ENCODE measurements around the gene DALRD3.

Gene DALRD3

DNA sequence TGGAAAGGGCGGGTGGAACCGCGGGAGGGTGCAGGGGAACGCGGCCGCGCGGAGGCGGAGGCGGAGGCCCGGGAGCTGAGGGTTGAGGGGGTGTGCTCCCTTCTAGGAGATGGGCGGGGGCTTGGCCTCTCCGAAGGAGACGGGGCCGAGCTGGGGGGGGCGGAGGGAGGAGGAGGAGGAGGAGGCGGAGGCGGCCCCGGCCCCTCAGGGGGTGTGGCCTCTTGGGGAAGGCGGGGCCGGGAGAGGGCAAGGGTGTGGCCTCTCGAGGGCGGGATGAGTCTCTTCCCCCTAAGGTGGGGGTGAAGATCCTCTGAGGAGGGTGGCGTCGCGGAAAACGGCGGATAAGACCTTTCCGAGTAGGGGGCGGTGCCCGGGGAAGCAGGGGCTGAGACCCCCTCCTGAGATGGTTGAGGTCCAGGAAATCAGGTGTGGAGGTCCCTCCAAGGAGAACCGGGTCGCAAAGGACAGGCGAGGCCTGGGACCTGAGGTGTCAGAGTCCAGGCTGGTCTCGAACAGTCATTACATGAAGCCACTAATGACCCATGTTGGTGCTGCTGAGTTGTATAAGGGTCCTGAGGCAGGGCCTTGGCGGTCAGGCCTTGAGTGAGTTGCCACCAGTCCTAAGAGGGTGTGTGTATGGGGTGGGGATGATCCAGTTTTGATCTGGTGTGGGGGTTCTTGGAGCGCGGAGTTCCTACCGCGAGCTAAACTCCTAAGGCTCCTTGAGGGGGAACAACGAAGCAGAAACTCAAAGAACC, 10.4 kb downstream of the DALRD3 start:
- DNase-seq: peak; percentile 91
- in situ Hi-C loops (cut with MboI; ENCODE audit: low pct_unique_long_range_greater_than_20kb, low sequenced_read_pairs): no loop called here

DNA sequence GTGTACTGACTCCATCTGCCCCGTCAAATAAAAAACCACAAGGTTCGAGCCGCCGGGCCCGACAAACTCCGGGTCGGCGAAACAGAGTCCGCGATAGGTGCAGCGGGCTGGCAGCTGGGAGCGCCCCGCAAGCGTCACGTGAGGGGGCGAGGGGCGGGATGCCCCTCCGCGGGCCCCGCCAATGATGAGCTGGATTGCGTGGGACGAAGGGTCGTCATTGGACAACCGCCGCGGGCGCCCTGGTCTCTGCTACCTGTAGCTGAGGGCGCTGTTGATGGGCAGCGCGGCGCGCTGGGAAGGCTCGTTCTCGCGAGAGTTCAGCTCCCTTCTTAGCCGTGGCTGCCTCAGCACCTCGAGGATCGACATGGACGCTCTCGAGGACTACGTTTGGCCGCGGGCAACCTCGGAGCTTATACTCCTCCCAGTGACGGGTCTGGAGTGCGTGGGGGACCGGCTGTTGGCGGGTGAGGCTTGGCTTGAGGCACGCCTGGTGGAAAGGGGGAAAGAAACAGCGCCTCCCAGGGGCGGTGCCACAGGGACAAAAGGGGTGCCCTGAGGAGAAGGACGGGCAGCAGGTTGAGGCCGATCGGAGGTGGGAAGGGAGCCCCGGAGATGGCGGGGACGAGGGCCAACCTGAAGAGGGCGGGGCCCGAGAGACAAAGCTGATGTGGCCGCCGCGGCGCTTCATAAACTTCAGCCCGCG, 11.2 kb downstream of the DALRD3 start, which contains the start of gene WDR6:
Gene WDR6 (plus strand): TSS at position 324 of the 703 bp plus-strand sequence. CDS start 41 bp downstream, at position 365.
- DNase-seq: peak; percentile 97
- in situ Hi-C loops (cut with MboI; ENCODE audit: low pct_unique_long_range_greater_than_20kb, low sequenced_read_pairs): no loop called here

DNA sequence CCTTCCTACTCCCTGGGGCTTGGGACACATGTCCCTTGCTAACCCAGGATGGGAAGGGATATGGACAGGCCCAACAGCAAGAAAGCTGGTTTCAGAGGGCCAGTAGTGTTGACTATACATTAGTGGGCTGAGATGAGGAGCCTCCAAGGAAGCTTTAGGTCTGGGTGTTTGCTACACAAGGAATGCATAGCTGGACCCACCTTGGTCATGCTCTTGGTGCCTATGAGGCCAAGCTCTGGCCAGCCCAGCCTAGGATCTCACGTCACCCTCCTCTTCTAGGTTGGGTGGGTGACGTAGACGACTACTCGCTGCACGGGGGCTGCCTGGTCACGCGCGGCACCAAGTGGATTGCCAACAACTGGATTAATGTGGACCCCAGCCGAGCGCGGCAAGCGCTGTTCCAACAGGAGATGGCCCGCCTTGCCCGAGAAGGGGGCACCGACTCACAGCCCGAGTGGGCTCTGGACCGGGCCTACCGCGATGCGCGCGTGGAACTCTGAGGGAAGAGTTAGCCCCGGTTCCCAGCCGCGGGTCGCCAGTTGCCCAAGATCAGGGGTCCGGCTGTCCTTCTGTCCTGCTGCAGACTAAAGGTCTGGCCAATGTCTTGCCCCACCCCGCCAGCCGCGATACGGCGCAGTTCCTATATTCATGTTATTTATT, 11.8 kb downstream of the DALRD3 start:
- DNase-seq: peak; percentile 14
- in situ Hi-C loops (cut with MboI; ENCODE audit: low pct_unique_long_range_greater_than_20kb, low sequenced_read_pairs): no loop called here

DNA sequence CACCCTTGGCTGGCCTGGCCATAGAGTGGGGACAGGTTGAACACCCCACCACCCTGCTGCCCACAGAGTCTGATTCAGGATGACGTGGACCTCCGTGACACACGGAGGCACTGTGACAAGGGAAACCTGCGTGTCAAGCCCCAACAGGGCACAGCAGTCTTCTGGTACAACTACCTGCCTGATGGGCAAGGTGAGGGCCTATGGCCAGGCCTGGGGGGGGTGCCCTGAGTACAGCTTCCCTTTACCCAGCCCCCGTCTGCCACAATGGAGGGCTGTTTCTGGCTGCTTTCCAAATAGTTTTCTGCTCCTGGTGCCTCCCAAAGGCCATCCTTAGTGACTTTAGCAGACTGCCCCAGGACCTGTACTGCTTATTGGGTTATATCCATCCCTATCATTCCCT, 12.4 kb downstream of the DALRD3 start:
- in situ Hi-C loops (cut with MboI; ENCODE audit: low pct_unique_long_range_greater_than_20kb, low sequenced_read_pairs): no loop called here
- no peak for DNase-seq

DNA sequence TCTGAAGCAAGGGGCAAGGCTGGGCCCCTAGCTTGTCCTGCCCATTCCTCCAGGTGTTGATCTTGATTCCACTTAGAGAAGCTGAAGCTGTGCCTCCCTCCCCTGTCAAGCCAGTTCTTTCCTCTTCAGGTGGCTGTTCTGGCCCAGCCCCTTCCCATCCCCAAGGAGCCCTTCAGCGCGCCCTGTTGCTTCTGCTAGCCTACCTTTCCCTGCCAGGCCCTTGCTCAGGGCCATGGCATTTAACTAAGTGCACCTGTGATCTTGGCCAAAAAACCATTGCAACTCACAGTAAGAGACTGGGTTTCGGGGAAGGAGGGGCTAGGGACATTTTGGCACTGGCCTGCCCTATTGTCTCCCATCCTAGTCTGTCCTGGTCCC, 13.1 kb downstream of the DALRD3 start:
- in situ Hi-C loops (cut with MboI; ENCODE audit: low pct_unique_long_range_greater_than_20kb, low sequenced_read_pairs): no loop called here
- no peak for DNase-seq

DNA sequence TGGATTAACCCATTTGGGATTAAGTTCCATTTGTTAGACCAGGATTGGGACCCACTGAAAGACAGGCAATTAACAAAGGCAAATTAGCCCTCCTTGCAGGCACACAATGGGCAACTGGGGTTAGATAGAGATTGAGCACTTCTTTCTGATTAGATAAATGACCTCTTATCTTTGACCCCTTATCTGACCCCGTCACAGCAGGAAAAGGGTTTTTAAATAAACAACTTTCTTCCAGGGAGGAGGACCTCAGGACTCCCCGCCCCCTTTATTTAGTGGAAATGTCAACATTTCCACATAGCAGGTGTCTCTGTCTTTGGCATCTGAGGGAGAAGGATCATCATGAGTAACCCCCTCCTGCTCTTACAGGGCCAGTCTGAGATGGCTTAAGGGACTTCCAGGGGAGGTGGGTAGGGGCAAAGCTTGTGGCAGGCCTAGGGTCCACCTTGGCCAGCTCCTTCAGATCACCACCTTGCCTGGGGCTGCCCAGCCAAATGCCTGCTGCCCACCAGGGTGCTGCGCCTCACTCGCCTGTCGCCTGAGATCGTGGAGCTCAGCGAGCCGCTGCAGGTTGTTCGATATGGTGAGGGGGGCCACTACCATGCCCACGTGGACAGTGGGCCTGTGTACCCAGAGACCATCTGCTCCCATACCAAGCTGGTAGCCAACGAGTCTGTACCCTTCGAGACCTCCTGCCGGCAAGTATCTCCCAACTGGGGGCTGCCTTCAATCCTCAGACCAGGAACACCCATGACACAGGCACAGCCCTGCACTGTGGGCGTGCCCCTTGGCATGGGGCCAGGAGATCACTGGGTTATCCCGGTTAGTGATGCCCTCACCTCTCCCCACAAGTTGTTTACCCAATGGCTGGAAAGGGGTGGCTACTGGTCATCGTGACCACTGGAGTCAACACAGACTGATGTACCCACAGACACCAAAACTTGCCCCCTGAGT, 13.8 kb downstream of the DALRD3 start:
- no peak for DNase-seq
- in situ Hi-C loops (cut with MboI; ENCODE audit: low pct_unique_long_range_greater_than_20kb, low sequenced_read_pairs): no loop called here

DNA sequence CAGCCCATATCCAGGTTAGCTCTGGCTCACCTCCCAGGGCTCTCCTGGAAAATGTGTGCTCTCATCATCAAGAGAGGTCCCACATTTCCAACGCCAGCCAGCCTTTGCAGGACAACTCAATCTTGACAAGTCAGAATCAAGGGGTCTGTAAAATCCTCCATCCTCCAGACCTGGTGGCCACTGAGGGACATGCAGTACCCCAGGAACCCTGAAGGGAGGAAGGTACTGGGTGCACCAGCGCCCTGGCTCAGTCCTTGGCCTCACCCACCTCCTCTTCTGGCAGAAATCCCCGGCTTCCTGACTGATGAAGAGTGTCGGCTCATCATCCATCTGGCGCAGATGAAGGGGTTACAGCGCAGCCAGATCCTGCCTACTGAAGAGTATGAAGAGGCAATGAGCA, 17.2 kb downstream of the DALRD3 start:
- DNase-seq: no peak
- in situ Hi-C loops (cut with MboI; ENCODE audit: low pct_unique_long_range_greater_than_20kb, low sequenced_read_pairs): no loop called here

DNA sequence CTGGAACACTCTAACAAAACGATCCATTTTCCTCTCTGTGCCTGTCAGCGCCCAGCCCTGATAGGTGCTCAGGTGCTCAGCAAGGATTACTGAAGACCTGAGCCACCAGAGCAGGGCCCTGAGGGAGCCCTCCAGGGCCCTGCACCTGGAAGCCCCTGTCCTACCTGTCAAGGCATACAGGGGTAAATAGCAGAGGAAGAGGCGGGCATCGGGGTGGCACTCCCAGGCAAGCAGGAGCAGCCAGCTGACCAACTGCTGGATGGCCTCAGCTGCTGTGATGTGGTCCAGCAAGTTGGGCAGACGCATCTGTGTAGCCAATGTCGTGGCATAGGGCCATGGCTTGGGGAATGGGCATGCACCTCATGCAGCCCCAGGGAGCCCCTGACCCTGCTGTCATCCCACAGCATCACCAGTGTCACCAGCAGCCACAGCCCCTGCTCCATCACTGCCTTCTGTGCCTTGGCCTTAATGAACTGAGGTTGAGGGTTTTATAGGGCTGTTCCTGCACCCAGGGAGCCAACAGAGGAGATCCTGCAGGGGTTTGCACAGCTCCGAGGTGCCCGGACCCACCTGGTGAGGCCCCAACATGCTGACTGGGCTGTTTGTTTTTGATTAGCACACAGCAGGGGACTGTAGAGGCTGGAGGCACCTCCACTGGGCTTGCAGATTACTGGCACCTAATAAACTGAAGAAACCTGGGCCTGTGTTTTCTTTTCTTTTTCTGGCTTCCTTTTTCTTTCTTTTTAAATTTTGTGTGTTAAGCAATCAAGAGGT, 19.1 kb downstream of the DALRD3 start:
- no peak for DNase-seq
- in situ Hi-C loops (cut with MboI; ENCODE audit: low pct_unique_long_range_greater_than_20kb, low sequenced_read_pairs): no loop called here

DNA sequence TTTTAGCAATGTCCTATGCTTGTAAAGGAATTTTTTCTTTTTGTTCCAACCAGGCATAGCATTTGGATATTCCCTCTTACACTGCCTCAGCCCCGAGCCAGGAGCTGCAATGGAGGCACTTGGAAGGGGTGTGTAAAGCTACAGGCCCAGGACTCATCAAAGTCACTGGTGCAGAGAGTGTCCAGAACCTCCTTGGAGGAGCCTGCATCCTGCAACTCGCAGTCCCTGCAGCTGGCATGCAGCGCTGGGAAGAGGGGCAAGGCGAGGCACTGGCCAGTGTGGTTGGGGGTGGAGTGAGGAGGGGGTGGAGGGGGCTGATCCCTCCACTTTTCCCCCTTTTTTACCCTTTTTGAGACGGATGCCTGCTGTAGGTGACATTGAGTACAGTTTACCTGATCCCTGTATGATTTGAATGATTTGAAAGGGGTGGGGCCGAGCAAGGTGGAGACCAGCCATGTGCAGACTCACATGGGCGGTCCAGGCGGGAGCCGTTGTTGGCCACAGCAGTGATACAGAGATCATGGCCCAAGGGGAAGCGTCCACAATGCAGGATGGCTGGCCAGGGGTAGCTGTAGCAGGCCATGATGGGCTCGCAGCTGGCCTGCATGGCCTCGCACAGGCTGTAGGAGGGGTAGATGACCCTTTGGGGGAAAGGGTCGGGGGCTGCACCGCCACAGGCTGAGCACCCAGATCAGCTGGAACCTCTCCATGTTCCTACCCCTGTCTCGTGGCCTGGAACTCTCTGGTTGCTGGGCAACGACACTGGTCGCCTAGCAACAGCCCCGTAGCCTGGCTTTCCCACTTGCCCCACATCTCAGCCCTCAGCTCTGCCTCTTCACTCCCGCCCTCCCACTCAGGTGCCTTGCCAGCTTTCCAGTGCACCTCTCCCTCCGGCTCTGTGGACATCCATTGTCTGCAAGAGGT, 20.4 kb downstream of the DALRD3 start:
- no peak for DNase-seq
- in situ Hi-C loops (cut with MboI; ENCODE audit: low pct_unique_long_range_greater_than_20kb, low sequenced_read_pairs): no loop called here

DNA sequence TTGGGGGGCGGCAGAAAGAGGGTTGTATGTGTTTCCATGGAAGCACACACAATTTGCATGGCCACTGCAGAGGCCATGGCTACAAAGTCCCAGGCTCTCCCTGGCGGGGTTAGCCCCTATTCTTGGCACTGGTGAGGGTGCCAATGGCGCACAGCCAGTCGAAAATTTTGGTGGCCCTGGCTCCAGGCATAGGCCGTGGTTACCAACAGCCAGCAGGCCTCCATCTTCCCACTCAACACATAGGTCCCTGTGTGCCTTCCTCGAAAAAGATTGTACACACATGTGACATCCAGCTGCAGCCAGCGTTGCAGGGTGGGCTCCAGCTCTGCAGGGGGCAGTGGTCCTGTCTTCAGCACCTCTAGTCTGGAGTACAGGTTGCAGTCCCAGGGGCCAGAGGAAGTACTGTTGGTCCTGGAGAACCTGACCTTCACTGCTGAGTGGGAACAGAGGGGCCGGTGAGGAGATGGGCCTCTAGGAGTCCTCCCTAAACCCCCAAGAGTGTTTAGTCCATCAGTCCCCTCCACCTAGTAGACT, 21.2 kb downstream of the DALRD3 start:
- in situ Hi-C loops (cut with MboI; ENCODE audit: low pct_unique_long_range_greater_than_20kb, low sequenced_read_pairs): no loop called here
- no peak for DNase-seq

DNA sequence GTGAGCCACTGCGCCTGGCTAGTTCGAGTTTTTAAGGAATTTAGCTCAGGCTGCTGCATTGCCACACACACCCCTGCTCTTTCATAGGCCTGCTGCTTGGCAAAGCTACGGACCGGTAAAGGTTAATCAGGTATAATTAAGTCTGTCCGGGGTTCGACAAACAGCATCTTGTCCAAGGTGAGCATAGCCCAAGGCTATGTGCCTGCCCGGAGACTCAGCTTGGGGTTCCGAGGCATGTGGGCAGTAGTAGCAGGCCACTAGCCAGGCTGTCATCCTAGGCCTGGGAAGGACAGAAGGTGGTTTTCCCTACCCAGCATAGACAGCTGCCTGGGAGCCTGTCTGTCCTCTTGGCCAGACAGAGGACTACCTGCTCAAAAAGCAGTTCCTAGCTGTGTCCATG, 21.7 kb downstream of the DALRD3 start:
- in situ Hi-C loops (cut with MboI; ENCODE audit: low pct_unique_long_range_greater_than_20kb, low sequenced_read_pairs): no loop called here
- DNase-seq: no peak

DNA sequence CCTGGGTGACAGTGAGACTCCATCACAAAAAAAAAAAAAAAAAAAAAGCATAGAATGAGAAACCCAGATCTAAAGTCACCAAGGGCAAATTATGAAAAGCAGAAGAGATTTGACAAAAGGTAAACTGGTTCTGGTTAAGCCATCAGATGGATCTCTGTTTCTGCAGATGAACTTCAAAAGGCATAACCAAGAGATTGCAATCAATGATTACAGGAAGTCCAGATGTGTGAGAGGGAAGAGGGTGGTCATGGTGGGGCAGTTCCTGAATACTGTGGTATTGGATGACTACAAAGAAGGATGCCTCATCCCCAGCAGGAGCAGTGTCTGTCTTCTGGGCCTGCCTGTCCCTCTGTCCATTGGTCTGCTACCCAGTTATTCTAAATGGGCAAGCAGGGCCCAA, 24.5 kb downstream of the DALRD3 start:
- in situ Hi-C loops (cut with MboI; ENCODE audit: low pct_unique_long_range_greater_than_20kb, low sequenced_read_pairs): no loop called here
- DNase-seq: peak; percentile 59

DNA sequence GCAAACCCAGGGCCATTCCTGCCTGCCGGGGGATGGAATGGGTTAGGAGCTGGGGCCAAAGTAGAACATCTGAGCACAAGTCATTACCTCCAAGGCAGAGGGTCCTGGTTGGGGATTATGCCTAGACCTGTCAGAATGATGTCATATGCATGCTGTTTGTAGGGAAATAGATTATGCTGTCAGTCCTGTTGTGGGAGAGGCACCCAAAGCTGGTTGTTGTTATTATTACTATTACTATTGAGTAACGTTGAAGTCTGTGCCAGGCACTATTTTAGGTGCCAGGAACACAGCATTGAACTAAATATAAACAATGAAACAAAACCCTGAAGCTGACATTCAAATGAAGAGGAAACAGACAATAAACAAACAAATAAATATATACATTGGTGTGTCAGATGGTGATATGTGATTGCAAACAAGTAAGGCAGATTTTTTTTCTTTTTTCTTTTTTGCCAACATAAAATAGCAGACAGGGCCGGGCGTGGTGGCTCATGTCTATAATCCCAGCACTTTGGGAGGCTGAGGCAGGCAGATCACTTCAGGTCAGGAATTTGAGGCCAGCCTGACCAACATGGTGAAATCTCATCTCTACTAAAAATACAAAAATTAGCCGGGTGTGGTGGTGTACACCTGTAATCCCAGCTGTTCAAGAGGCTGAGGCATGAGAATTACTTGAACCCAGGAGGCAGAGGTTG, 26.4 kb downstream of the DALRD3 start:
- no peak for DNase-seq

DNA sequence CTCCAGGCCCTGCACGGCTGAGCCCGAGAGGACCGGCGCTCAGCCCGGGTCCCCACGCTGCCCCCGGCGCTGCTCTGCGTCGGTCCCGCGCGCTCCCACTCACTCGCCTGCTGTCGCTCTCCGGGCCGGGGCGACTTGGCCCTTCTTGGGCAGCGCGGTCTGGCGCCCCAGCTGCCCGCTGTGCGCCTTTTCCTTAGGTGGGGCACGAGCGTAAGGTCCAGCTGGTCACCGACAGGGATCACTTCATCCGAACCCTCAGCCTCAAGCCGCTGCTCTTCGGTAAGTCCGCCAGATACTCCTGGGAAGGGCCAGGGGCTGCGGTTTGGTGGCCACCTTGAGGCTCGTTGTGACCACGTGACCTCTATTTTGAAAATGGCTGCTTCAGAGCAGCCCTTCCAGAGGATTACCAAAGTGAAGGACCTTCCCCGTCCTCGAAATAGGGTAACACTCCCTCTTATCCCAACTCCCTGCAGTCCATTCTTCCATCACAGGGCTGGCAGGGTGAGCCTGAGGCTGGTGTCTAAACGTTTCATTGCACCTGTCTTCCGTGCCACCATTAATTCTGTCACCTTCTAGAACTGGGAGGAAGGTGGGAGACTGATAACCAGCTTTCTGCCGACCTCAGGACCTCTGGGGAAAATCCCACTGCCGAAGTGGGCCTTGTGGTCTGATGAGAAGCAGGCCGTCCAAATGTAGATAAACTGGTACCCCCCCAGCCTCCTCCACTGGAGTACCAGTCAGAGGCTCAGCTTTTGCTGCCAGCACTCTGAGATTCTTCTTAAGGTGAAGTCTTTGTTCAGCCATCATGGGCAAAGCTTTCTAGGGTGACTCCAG, 27.5 kb downstream of the DALRD3 start:
- in situ Hi-C loops (cut with MboI; ENCODE audit: low pct_unique_long_range_greater_than_20kb, low sequenced_read_pairs): no loop called here
- peak; percentile 53 for DNase-seq

More for the DNA sequence above, 26.4 kb downstream of the DALRD3 start:
- in situ Hi-C loops (cut with MboI; ENCODE audit: low pct_unique_long_range_greater_than_20kb, low sequenced_read_pairs): no loop called here

DNA sequence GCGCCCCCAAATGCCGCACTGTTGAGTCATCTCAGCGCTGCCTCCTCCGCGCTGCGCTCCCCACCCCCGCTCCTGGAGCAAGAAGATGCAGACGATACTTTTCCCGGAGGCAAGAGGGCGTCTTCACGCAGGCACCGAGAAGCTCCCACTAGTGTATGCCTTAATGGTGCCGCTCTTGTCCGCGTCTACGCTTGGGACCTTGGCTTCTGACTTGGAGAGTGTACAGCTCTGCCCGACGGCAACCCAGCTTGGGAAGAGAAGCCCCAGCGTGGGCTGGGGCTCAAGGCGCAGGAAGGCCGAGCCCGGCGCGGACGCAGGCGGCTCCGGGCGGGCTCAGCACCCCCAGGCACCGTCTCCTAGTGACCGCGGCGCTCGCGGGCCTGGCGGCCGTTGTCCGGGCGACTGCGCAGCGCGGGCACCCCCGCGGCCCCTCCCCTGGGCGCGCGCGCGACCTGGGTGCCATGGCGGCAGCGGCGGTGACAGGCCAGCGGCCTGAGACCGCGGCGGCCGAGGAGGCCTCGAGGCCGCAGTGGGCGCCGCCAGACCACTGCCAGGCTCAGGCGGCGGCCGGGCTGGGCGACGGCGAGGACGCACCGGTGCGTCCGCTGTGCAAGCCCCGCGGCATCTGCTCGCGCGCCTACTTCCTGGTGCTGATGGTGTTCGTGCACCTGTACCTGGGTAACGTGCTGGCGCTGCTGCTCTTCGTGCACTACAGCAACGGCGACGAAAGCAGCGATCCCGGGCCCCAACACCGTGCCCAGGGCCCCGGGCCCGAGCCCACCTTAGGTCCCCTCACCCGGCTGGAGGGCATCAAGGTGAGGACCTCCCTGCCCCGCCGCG, 28.4 kb downstream of the DALRD3 start, which contains the start of gene P4HTM:
Gene P4HTM (plus strand): TSS at position 446 of the 840 bp plus-strand sequence. CDS start 16 bp downstream, at position 462.
- in situ Hi-C loops (cut with MboI; ENCODE audit: low pct_unique_long_range_greater_than_20kb, low sequenced_read_pairs): no loop called here
- peak; percentile 83 for DNase-seq

All from KBM-7 (cell line).